HEK293 (cell line): Measurements from ENCODE around the gene CHD2.

Experiments
- CTCF ChIA-PET: fragments of 350-600 bp; formaldehyde crosslinking; extraction: SDS; loops from one replicate; lab custom pipeline; 2021; ENCODE audit warnings: antibody characterized with exemption; lab: Yijun Ruan, JAX
- POLR2A ChIA-PET: fragments of 300-600 bp; formaldehyde crosslinking; extraction: SDS; loops from one replicate; lab custom pipeline; 2020; ENCODE audit warnings: antibody characterized with exemption, inconsistent platforms; lab: Yijun Ruan, JAX
- H3K27ac ChIP-seq: fragments of 200-500 bp; sonication (Bioruptor generic); 2 replicates; pipeline ENCODE4 v1.5.1; 2014; ENCODE audit warnings: low read depth, low read length, control low read depth, inconsistent platforms; ENCODE audit errors: extremely low read depth
- H3K36me3 ChIP-seq, 2 experiments: fragments of 200-500 bp in 1 of 2; sonication (Bioruptor generic) in 1 of 2; 1 replicate in 1 of 2; 2 replicates in 1 of 2; pipeline ENCODE4 v1.5.1; 2014 to 2017; ENCODE audit warnings: inconsistent platforms in 2 of 2, low read length in 2 of 2; ENCODE audit not compliant: control insufficient read depth in 2 of 2, insufficient read depth in 1 of 2
- H3K4me1 ChIP-seq: fragments of 200-500 bp; sonication (Bioruptor generic); 2 replicates; pipeline ENCODE4 v1.5.1; 2014; ENCODE audit warnings: mild to moderate bottlenecking, low read length, inconsistent platforms; ENCODE audit not compliant: control insufficient read depth, insufficient read depth
- H3K4me3 ChIP-seq: 2 replicates; pipeline ENCODE4 v1.5.1; 2011; ENCODE audit warnings: low read depth, mild to moderate bottlenecking, control low read depth, low read length, moderate library complexity
- H3K9me3 ChIP-seq: fragments of 200-500 bp; sonication (Bioruptor generic); 2 replicates; pipeline ENCODE4 v1.5.1; 2014; ENCODE audit warnings: low read depth, low read length, inconsistent platforms; ENCODE audit not compliant: control insufficient read depth, insufficient read depth
- YY1 ChIP-seq: fragments of 450-650 bp; formaldehyde crosslinking; IDR thresholded peaks from 2 replicates; pipeline ENCODE4 v1.5.1; 2018; ENCODE audit warnings: missing biosample characterization, missing genetic modification characterization
- ZEB2 ChIP-seq: fragments of 450-650 bp; formaldehyde crosslinking; IDR thresholded peaks from 2 replicates; pipeline ENCODE4 v1.5.1; 2016; ENCODE audit warnings: missing biosample characterization, missing genetic modification characterization
- ZFP37 ChIP-seq: fragments of 450-650 bp; formaldehyde crosslinking; IDR thresholded peaks from 2 replicates; pipeline ENCODE4 v1.5.1; 2016; ENCODE audit warnings: missing biosample characterization, missing genetic modification characterization
- ZNF114 ChIP-seq: fragments of 450-650 bp; formaldehyde crosslinking; IDR thresholded peaks from 2 replicates; pipeline ENCODE4 v1.5.0; 2017; ENCODE audit warnings: missing biosample characterization, missing genetic modification characterization
- ZNF23 ChIP-seq: fragments of 450-650 bp; formaldehyde crosslinking; IDR thresholded peaks from 2 replicates; pipeline ENCODE4 v1.5.1; 2016; ENCODE audit warnings: missing biosample characterization, missing genetic modification characterization, borderline replicate concordance
- ZNF292 ChIP-seq: fragments of 450-650 bp; formaldehyde crosslinking; IDR thresholded peaks from 2 replicates; pipeline ENCODE4 v1.5.1; 2016; ENCODE audit warnings: low read depth, missing biosample characterization, missing genetic modification characterization, borderline replicate concordance
- ZNF416 ChIP-seq: fragments of 450-650 bp; formaldehyde crosslinking; IDR thresholded peaks from 2 replicates; pipeline ENCODE4 v1.5.1; 2016; ENCODE audit warnings: missing biosample characterization, missing genetic modification characterization
- ZNF426 ChIP-seq: fragments of 450-650 bp; formaldehyde crosslinking; IDR thresholded peaks from 2 replicates; pipeline ENCODE4 v1.5.1; 2017; ENCODE audit warnings: missing biosample characterization, missing genetic modification characterization, mild to moderate bottlenecking, inconsistent platforms, moderate library complexity
- ZNF501 ChIP-seq: fragments of 450-650 bp; formaldehyde crosslinking; IDR thresholded peaks from 2 replicates; pipeline ENCODE4 v1.5.1; 2016; ENCODE audit warnings: missing biosample characterization, missing genetic modification characterization
- ZNF529 ChIP-seq: fragments of 450-650 bp; formaldehyde crosslinking; IDR thresholded peaks from 2 replicates; pipeline ENCODE4 v1.5.1; 2017; ENCODE audit warnings: missing genetic modification characterization, missing biosample characterization; ENCODE audit not compliant: insufficient replicate concordance
- ZNF549 ChIP-seq: fragments of 450-650 bp; IDR thresholded peaks from 2 replicates; pipeline ENCODE4 v1.5.1; 2018; ENCODE audit warnings: missing biosample characterization, missing genetic modification characterization, mild to moderate bottlenecking, inconsistent platforms, moderate library complexity
- ZNF561 ChIP-seq: fragments of 450-650 bp; IDR thresholded peaks from 2 replicates; pipeline ENCODE4 v1.5.1; 2018; ENCODE audit warnings: missing biosample characterization, missing genetic modification characterization, borderline replicate concordance
- ZNF596 ChIP-seq: fragments of 450-650 bp; IDR thresholded peaks from 2 replicates; pipeline ENCODE4 v1.5.0; 2018; ENCODE audit warnings: missing biosample characterization, mild to moderate bottlenecking, missing genetic modification characterization, moderate library complexity
- ZNF624 ChIP-seq: fragments of 450-650 bp; formaldehyde crosslinking; IDR thresholded peaks from 2 replicates; pipeline ENCODE4 v1.5.1; 2017; ENCODE audit warnings: missing biosample characterization, missing genetic modification characterization
- ZNF654 ChIP-seq: fragments of 450-650 bp; formaldehyde crosslinking; IDR thresholded peaks from 2 replicates; pipeline ENCODE4 v1.5.1; 2016; ENCODE audit warnings: low read depth, missing biosample characterization, missing genetic modification characterization
- ZSCAN18 ChIP-seq: fragments of 450-650 bp; formaldehyde crosslinking; IDR thresholded peaks from 2 replicates; pipeline ENCODE4 v1.5.1; 2016; ENCODE audit warnings: missing biosample characterization, missing genetic modification characterization
- TF ChIP-seq, protein P1 (sequence below): fragments of 450-650 bp; formaldehyde crosslinking; IDR thresholded peaks from 2 replicates; pipeline ENCODE4 v1.5.1; 2017; ENCODE audit warnings: missing biosample characterization, mild to moderate bottlenecking, missing genetic modification characterization, moderate library complexity
- TF ChIP-seq, protein P2 (sequence below): fragments of 450-650 bp; formaldehyde crosslinking; IDR thresholded peaks from 2 replicates; pipeline ENCODE4 v1.5.1; 2016; ENCODE audit warnings: missing biosample characterization, missing genetic modification characterization
- TF ChIP-seq, protein P3 (sequence below): IDR thresholded peaks from 2 replicates; pipeline ENCODE4 v1.6.1; 2011; ENCODE audit warnings: mild to moderate bottlenecking, low read depth, low read length, borderline replicate concordance
- TF ChIP-seq, protein P4 (sequence below): fragments of 450-650 bp; IDR thresholded peaks from 2 replicates; pipeline ENCODE4 v1.5.1; 2018; ENCODE audit warnings: missing biosample characterization, missing genetic modification characterization

The CHD2 gene

GRCh38 chr15:93076217-93076616 is 176.1 kb downstream of the CHD2 start:
- no peaks in the 10 kb centered on the region for H3K9me3 ChIP-seq
- H3K4me1 ChIP-seq = peaks cover 13% of the 10 kb centered on the region
- ChIA-PET POLR2A (no interaction called here), CTCF (interaction anchor here (0.7 to 2.9 kb wide), 5 partner anchors 11 to 1043 kb away, joined by 3 to 35 read pairs (median 3); partner anchors contain the start of gene RGMA)
- H3K27ac ChIP-seq = no peak overlapping the region
- H3K36me3 ChIP-seq = no peaks in the 10 kb centered on the region
- no peak overlapping the region for H3K4me3 ChIP-seq
- TF ChIP-seq ZNF529 (tag by site-specific recombination) (no peak), ZSCAN18 (tag by site-specific recombination) (no peak), ZFP37 (tag by site-specific recombination) (no peak), YY1 (no peak), ZNF549 (tag by site-specific recombination) (no peak), ZNF292 (tag by site-specific recombination) (no peak), ZEB2 (tag by site-specific recombination) (no peak), ZNF596 (tag by site-specific recombination) (no peak), ZNF561 (tag by site-specific recombination) (no peak), ZNF23 (tag by site-specific recombination) (no peak), ZNF426 (tag by site-specific recombination) (no peak), ZNF501 (tag by site-specific recombination) (no peak), ZNF654 (no peak), ZNF114 (tag by site-specific recombination) (no peak), ZNF416 (tag by site-specific recombination) (no peak), ZNF624 (tag by site-specific recombination) (no peak)
- TF ChIP-seq, protein P1, sequence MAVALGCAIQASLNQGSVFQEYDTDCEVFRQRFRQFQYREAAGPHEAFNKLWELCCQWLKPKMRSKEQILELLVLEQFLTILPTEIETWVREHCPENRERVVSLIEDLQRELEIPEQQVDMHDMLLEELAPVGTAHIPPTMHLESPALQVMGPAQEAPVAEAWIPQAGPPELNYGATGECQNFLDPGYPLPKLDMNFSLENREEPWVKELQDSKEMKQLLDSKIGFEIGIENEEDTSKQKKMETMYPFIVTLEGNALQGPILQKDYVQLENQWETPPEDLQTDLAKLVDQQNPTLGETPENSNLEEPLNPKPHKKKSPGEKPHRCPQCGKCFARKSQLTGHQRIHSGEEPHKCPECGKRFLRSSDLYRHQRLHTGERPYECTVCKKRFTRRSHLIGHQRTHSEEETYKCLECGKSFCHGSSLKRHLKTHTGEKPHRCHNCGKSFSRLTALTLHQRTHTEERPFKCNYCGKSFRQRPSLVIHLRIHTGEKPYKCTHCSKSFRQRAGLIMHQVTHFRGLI (tag by site-specific recombination) = no peak
- TF ChIP-seq, protein P2, sequence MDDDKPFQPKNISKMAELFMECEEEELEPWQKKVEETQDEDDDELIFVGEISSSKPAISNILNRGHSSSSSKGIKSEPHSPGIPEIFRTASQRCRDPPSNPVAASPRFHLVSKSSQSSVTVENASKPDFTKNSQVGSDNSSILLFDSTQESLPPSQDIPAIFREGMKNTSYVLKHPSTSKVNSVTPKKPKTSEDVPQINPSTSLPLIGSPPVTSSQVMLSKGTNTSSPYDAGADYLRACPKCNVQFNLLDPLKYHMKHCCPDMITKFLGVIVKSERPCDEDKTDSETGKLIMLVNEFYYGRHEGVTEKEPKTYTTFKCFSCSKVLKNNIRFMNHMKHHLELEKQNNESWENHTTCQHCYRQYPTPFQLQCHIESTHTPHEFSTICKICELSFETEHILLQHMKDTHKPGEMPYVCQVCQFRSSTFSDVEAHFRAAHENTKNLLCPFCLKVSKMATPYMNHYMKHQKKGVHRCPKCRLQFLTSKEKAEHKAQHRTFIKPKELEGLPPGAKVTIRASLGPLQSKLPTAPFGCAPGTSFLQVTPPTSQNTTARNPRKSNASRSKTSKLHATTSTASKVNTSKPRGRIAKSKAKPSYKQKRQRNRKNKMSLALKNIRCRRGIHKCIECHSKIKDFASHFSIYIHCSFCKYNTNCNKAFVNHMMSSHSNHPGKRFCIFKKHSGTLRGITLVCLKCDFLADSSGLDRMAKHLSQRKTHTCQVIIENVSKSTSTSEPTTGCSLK (tag by site-specific recombination) = no peak
- TF ChIP-seq, protein P3, sequence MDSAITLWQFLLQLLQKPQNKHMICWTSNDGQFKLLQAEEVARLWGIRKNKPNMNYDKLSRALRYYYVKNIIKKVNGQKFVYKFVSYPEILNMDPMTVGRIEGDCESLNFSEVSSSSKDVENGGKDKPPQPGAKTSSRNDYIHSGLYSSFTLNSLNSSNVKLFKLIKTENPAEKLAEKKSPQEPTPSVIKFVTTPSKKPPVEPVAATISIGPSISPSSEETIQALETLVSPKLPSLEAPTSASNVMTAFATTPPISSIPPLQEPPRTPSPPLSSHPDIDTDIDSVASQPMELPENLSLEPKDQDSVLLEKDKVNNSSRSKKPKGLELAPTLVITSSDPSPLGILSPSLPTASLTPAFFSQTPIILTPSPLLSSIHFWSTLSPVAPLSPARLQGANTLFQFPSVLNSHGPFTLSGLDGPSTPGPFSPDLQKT = no peak
- TF ChIP-seq, protein P4, sequence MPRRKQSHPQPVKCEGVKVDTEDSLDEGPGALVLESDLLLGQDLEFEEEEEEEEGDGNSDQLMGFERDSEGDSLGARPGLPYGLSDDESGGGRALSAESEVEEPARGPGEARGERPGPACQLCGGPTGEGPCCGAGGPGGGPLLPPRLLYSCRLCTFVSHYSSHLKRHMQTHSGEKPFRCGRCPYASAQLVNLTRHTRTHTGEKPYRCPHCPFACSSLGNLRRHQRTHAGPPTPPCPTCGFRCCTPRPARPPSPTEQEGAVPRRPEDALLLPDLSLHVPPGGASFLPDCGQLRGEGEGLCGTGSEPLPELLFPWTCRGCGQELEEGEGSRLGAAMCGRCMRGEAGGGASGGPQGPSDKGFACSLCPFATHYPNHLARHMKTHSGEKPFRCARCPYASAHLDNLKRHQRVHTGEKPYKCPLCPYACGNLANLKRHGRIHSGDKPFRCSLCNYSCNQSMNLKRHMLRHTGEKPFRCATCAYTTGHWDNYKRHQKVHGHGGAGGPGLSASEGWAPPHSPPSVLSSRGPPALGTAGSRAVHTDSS (tag by site-specific recombination) = no peak
